AG04449 (cell line): Measurements from ENCODE around the gene UNC80.

Experiments used
- CTCF ChIA-PET: fragments of 350-600 bp; formaldehyde crosslinking; extraction: SDS; loops from one replicate; lab custom pipeline; 2021; ENCODE audit warnings: antibody characterized with exemption; lab: Yijun Ruan, JAX
- POLR2A ChIA-PET: fragments of 400-600, 350-600 bp; formaldehyde crosslinking; extraction: SDS; loops from one replicate; lab custom pipeline; 2020; ENCODE audit warnings: antibody characterized with exemption, inconsistent platforms; lab: Yijun Ruan, JAX
- DNase-seq: peaks from one replicate; pipeline ENCODE4 v3.0.0-alpha.2; 2010; ENCODE audit warnings: low read depth, low spot score
- H3K4me3 ChIP-seq: 2 replicates; pipeline ENCODE4 v1.5.1; 2011; ENCODE audit warnings: low read depth, mild to moderate bottlenecking, control low read depth, low read length
- CTCF ChIP-seq: IDR thresholded peaks from one replicate; pipeline ENCODE4 v1.5.1; 2011; ENCODE audit warnings: mild to moderate bottlenecking, moderate library complexity, low read length, control low read depth, inconsistent platforms; ENCODE audit not compliant: insufficient read depth; ENCODE audit errors: missing control alignments

The UNC80 gene

DNA sequence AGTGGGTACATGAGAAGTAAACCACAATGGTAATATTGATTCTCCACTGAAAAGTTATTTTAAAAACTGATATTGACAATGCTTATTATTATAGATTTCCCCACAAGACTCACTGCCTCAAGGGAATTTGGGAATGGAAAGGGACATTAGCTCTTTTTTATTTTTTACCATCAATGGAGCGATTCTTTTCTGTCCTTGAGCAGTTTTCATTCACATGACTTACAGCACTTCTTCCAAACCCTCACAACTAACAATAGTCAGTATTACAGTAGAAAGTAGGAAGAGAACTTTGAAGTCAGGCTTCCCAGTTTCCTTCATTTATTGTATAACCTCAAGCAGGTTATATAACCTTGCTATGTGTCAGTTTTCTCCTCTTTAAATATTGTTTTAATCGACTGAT, 4.3 kb upstream of the UNC80 start:
- H3K4me3 ChIP-seq = no peak overlapping the region
- CTCF ChIA-PET = no interaction called here
- no peak for DNase-seq
- TF ChIP-seq CTCF = no peak
- POLR2A ChIA-PET = no interaction called here

DNA sequence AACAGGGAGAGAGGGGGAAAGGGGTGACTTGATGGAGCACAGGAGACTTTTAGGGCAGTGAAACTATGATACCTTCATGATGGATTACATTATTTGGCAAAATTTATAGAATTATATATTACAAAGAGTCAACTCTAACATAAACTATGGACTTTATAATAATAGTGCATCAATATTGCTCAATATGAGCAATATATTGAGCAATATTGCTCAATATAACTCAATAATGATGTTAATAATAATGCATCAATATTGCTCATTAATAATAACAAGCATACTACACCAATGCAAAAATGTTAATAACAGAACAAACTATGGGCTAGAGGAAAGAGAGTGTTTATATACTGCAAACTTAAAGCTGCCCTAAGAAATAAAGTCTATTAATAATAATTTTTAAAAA, 3.1 kb upstream of the UNC80 start:
- ChIA-PET CTCF (no interaction called here), POLR2A (no interaction called here)
- no peak overlapping the region for H3K4me3 ChIP-seq
- DNase-seq = no peak
- no peak for TF ChIP-seq CTCF

DNA sequence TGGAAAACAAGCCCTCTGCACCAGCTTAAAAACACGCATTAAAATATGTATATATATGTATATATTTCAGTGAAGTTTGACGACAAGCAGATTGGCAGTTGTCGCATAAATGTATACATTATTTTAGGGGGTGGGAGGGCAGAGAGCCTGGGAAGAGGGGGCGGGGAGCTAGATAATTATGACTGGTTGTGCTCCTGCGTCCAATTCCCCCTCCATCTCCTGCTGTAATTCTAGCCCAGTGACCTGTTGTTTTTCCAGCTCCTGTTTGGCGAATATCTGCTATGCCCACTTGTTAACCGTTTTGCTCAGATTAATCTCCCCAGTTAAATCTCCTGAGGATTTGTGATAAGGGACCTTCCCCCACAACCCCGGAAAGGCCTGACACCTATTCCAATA, 656 bp downstream of the UNC80 start:
- ChIA-PET CTCF (no interaction called here), POLR2A (no interaction called here)
- no peak overlapping the region for H3K4me3 ChIP-seq

GRCh38 chr2:209773377-209773776, 1.7 kb downstream of the UNC80 start:
- no peak for DNase-seq
- no peak overlapping the region for H3K4me3 ChIP-seq
- TF ChIP-seq CTCF = no peak
- ChIA-PET CTCF (no interaction called here), POLR2A (no interaction called here)

More for the DNA sequence above, 656 bp downstream of the UNC80 start:
- no peak for TF ChIP-seq CTCF
- DNase-seq = no peak

GRCh38 chr2:209787416-209787815, 15.8 kb downstream of the UNC80 start:
- CTCF ChIA-PET = interaction anchor here (0.6 kb wide), 1 partner anchor 37 kb away, joined by 3 read pairs; no protein-coding TSS in a partner anchor
- no peak for DNase-seq
- no peak overlapping the region for H3K4me3 ChIP-seq
- no peak for TF ChIP-seq CTCF
- POLR2A ChIA-PET = no interaction called here

DNA sequence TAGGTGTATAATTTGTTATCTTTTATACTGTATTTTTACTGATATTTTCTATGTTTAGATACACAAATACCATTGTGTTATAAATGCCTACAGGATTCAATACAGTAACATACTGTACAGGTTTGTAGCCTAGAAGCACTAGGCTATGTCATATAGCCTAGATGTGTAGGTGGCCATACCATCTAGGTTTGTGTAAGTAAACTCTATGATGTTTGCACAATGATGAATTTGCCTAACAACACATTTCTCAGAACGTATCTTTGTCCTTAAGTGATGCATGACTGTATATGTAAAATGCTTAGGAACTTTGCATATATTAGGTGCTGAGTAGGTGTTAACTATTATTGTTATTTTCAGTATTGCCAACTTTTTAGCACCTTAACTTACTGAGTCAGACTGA, 17.3 kb downstream of the UNC80 start:
- DNase-seq = no peak
- no peak for TF ChIP-seq CTCF
- ChIA-PET CTCF (no interaction called here), POLR2A (no interaction called here)
- H3K4me3 ChIP-seq = no peak overlapping the region
